Measurements from ENCODE around the gene CRISP1.
A peak's percentile ranks its signal among the peaks of the same experiment; 100 is the strongest.

The CRISP1 gene

DNA sequence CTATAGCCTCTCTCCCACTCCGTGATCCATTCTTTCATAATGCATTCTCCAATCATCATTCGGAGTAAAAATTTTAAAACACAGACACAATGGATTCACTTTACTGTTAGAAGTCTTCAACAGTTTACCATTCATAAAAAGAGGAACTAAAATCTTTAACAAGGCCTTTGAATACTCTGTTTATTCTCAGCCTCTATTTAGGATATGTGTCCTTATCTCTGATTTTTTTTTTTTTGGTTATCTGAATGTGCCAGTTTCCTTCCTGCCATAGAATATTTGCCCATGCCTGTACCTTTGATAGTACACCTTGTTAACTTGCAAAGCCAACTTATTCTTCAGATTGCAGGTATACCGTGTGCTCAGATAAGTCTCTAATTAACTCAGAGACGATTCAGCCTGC, 11.1 kb downstream of the CRISP1 start:
- no peak for TF ChIP-seq CTCF (IDR thresholded peaks at IDR 0.05)
- no peaks in the 10 kb centered on the region for H3K4me1 ChIP-seq
- H3K4me3 ChIP-seq: no peak overlapping the region
- H3K27me3 ChIP-seq: no peaks in the 10 kb centered on the region
- no peaks in the 10 kb centered on the region for H3K36me3 ChIP-seq
- DNase-seq: no peak
- intact Hi-C loops (cut with DNase I; ENCODE audit: low total_unique reads): no loop called here
- H3K9me3 ChIP-seq: no peaks in the 10 kb centered on the region
- no peak overlapping the region for H3K27ac ChIP-seq

- Histone ChIP-seq H3K4me1 (no peaks in the 10 kb centered on the region), H3K4me3 (no peak overlapping the region), H3K9me3 (no peaks in the 10 kb centered on the region), H3K36me3 (no peaks in the 10 kb centered on the region), H3K27me3 (no peaks in the 10 kb centered on the region), H3K27ac (no peak overlapping the region)
- no peak for DNase-seq
- no peak for TF ChIP-seq CTCF (IDR thresholded peaks at IDR 0.05)
- intact Hi-C loops (cut with DNase I; ENCODE audit: low total_unique reads): no loop called here
These were observed 13.4 kb downstream of the CRISP1 start for GRCh38 chr6:49852975-49853374.

- no peaks in the 10 kb centered on the region for H3K27me3 ChIP-seq
- H3K36me3 ChIP-seq: no peaks in the 10 kb centered on the region
- no peak overlapping the region for H3K4me3 ChIP-seq
- H3K4me1 ChIP-seq: no peaks in the 10 kb centered on the region
- no peak overlapping the region for H3K27ac ChIP-seq
- peak; percentile 50 to 52 for TF ChIP-seq CTCF (IDR thresholded peaks at IDR 0.05)
- DNase-seq: no peak
- H3K9me3 ChIP-seq: no peaks in the 10 kb centered on the region
- intact Hi-C loops (cut with DNase I; ENCODE audit: low total_unique reads): no loop called here
These were observed 17.0 kb downstream of the CRISP1 start for GRCh38 chr6:49849213-49849907.

DNA sequence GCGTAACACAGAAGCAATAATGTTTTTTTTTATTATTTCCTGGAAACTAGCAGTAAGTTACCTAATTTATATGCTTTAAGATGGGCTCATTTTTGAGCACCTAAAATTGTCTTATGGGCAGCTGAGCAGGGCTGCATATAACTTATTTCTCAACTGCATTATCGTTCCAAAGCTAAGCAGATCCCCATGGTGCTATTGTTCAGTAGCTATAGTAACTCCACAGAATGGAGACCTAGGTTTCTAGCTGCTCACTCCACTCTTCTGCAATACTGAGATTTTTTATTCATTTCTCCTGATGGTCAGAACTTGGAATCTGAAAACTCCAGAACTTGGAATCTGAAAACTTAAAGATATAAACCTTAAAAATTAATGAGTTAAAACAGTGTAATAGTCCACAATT, 18.7 kb downstream of the CRISP1 start:
- intact Hi-C loops (cut with DNase I; ENCODE audit: low total_unique reads): no loop called here

GRCh38 chr6:49847014-49847413, 19.3 kb downstream of the CRISP1 start:
- intact Hi-C loops (cut with DNase I; ENCODE audit: low total_unique reads): no loop called here
- DNase-seq: no peak
- H3K4me1 ChIP-seq: no peaks in the 10 kb centered on the region
- TF ChIP-seq CTCF (IDR thresholded peaks at IDR 0.05): no peak
- H3K4me3 ChIP-seq: no peak overlapping the region
- H3K36me3 ChIP-seq: no peaks in the 10 kb centered on the region
- no peaks in the 10 kb centered on the region for H3K27me3 ChIP-seq
- no peaks in the 10 kb centered on the region for H3K9me3 ChIP-seq
- no peak overlapping the region for H3K27ac ChIP-seq

More for the DNA sequence above, 18.7 kb downstream of the CRISP1 start:
- H3K27ac ChIP-seq: no peak overlapping the region
- DNase-seq: no peak
- no peaks in the 10 kb centered on the region for H3K36me3 ChIP-seq
- H3K4me1 ChIP-seq: no peaks in the 10 kb centered on the region
- no peak overlapping the region for H3K4me3 ChIP-seq
- TF ChIP-seq CTCF (IDR thresholded peaks at IDR 0.05): no peak
- H3K9me3 ChIP-seq: no peaks in the 10 kb centered on the region
- no peaks in the 10 kb centered on the region for H3K27me3 ChIP-seq

DNA sequence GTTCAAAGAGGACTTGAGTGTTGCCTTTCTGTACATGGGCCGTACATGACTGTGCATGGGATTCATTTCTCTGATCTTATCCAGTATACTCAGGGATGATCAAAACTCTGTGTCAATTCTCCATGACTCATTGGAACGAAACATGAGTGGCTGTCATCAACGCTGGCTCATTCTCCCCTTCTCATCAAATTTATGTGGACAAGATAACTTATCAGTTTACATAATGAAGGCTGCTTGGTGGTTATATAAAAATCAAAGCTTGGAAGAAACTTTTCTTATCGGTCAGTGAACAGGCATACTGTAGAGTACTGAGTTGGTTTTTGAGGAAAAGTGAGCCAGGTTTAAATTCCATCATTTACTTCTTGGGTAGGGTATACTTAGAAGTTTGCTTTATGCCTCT, 24.9 kb downstream of the CRISP1 start:
- Histone ChIP-seq H3K4me3 (no peak overlapping the region), H3K36me3 (no peaks in the 10 kb centered on the region), H3K27me3 (no peaks in the 10 kb centered on the region), H3K9me3 (no peaks in the 10 kb centered on the region), H3K27ac (no peak overlapping the region), H3K4me1 (no peaks in the 10 kb centered on the region)
- intact Hi-C loops (cut with DNase I; ENCODE audit: low total_unique reads): no loop called here
- DNase-seq: no peak
- TF ChIP-seq CTCF (IDR thresholded peaks at IDR 0.05): no peak

Data from tibial artery (tissue), 4 donors.